Measurements from ENCODE around the gene CCL13. TPM values are rescaled to one million over a fixed set of nuclear protein-coding genes. Genes with fewer than 3 reads are reported as not detected.

The CCL13 gene
- polyA plus RNA-seq, 3 donors = 0.30 to 0.40 TPM; not detected in 1

GRCh38 chr17:34403006-34403405 is 46.7 kb downstream of the CCL13 start:
- no peak for DNase-seq (ENCODE audit: extremely low read depth in 1 of 11, low read depth in 9 of 11, low spot score in 4 of 11)

- no peak for DNase-seq (ENCODE audit: extremely low read depth in 1 of 11, low read depth in 9 of 11, low spot score in 4 of 11)
Measured at GRCh38 chr17:34406226-34406625, 49.9 kb downstream of the CCL13 start.

Other genes starting within 250 kb of the CCL13 start
- 10 to 100 TPM; 15.6 to 18.5 (median 16.4) TPM for gene CCL2, start 101.2 kb upstream of the CCL13 start, polyA plus RNA-seq (ENCODE audit: insufficient read length in 3 of 3)
- not detected for gene CCL7, start 86.3 kb upstream of the CCL13 start, polyA plus RNA-seq (ENCODE audit: insufficient read length in 3 of 3)
- 1 to 10 TPM in 1 of 3 donors, under 1 TPM in 2; 0.50 to 1.1 (median 0.70) TPM for gene CCL11, start 70.7 kb upstream of the CCL13 start, polyA plus RNA-seq (ENCODE audit: insufficient read length in 3 of 3)
- gene CCL8, start 37.0 kb upstream of the CCL13 start, polyA plus RNA-seq (ENCODE audit: insufficient read length in 3 of 3) = under 1 TPM in 1 of 3 donors, not detected in 2; 0.24 TPM
- not detected for gene CCL1, start 6.8 kb downstream of the CCL13 start, polyA plus RNA-seq (ENCODE audit: insufficient read length in 3 of 3)
- 1 to 10 TPM; 2.0 to 4.7 (median 4.5) TPM for gene TMEM132E, start 223.1 kb downstream of the CCL13 start, polyA plus RNA-seq (ENCODE audit: insufficient read length in 3 of 3)

Measured in renal cortex interstitium (tissue), 11 donors.